Ramos (cell line): Measurements from ENCODE around the gene RBM48.
"Not testable (repeated sequence)": the region's sequence is repeated elsewhere in the genome, so short reads cannot be mapped to it uniquely, and the experiment has no call there.

Experiments used
- in situ Hi-C: fragments of 300-500 bp; cut with MboI; formaldehyde crosslinking; loops from one replicate; pipeline ENCODE4 v1.14.3; 2022; ENCODE audit warnings: low sequenced_read_pairs; ENCODE audit not compliant: unreplicated experiment

RBM48 gene

DNA sequence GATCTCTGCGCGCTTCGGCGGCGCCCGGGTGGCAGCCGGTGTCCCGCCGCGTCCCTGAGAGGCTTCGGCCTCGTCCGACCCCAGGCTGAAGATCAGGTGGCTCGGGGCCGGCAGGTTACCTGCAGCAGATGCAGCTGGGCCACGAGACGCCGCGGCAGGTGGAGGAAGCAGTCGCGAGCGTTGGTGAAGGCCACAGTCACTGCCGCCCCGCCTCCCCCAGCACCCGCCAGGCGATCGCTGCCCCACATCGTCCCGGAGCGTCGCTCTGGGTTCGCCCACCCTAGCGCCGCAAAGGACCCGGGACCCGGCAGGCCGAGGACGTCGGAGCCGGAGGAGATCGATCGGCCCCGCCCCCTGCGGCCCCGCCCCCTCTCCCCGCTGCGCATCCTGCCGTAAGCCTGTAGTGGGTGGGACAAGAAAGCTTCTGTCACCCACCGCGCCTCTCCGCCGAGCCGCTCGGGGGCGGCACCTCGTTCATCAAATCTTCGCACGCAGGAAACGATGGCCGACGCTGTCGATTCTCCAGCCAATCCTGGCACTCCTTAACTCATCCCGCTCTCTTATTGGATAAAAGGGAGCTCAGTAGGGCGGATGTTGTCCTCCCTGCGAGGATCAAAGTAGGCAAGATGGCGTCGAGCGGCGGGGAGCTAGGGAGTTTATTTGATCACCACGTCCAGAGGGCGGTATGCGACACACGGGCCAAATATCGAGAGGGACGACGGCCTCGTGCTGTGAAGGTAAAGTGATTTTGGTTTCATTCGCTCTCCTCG, at the start of gene RBM48, which contains the start of gene PEX1:
TSS of gene RBM48 (plus strand) at position 608 of the 770 bp plus-strand sequence. CDS start at position 627, 19 bp downstream.
TSS of gene PEX1 (minus strand) at position 333 of the 770 bp plus-strand sequence. CDS start at position 248, 85 bp downstream.
- in situ Hi-C loops: no loop called here

DNA sequence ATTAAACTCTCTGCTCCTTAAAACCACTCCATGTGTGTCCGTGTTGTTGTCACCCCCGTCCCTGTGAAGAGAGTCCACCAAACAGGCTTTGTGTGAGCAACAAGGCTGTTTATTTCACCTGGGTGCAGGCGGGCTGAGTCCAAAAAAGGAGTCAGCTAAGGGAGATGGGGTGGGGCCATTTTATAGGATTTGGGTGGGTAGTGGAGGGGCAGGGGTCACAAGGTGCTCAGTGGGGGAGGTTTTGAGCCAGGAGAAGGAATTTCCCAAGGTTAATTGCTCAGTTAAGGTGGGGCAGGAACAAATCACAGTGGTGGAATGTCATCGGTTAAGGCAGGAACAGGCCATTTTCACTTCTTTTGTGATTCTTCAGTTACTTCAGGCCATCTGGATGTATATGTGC, 49.4 kb upstream of the RBM48 start:
- in situ Hi-C loops: not testable (repeated sequence)

DNA sequence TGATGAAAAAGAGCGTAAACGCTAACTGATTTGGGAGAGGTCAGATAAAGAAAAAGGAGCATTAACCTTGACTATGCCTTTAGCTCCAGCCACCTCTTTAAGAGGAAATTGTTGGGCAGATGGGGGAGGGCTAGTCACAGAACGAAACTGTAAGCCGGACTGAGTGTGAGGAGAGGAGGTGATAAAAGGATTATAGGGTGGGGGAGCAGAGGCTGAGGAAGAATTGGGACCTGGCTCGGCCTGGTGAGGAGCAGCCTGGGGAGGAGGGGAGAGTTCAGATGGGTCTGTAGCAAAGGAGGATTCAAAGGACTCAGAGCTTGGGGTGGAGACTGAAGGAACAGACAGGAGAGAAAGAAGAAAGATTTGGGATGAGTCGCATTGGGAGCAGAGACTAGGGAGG, 45.0 kb upstream of the RBM48 start:
- in situ Hi-C loops: not testable (repeated sequence)

DNA sequence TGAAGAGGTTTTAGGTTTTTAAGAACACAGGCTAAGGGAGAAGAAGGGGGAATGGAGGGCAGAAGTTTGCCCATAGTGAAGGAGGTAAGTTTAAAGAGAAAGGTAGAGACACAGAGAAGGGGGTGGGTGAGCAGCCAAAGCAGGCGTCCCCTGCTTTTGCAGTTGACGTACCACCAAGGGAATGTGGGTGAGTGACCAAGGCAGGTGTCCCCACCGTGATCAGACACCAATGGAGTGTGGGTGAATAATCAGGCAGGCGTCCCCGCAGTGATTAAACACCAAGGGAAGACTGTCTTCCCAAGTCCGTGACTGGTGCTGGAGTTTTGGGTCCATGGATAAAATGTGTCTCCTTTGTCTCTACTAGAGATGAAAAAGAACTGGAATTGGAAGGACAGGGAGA, 44.4 kb upstream of the RBM48 start:
- in situ Hi-C loops: not testable (repeated sequence)

DNA sequence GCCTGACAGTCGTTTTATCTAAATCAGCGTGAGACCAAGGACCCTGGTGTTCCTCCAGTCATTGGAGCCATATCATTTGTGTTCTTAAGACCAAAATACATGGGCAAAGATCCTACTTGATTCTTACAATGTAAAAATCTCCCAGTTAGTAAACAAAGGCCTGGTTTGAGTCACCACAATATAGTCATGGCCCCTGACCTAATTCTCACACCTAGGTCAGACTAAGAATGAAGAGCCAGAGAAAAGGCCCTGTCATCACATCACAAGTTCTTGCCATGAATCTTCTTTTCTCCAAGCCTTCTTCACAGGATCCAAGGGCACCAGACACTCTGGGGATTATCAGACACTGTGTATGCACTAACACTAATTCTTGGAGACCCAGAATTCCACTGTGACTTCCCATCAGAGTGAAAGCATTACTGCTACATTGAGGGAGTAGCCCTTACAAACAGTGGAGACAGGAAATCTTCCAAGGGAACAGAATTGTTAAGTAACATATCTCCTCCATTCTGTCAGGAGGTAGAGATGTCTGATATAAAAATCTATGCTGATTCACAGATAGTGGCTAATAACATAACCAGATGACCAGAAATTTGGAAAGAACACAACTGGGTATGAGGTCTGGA, 43.2 kb upstream of the RBM48 start:
- in situ Hi-C loops: no loop called here

DNA sequence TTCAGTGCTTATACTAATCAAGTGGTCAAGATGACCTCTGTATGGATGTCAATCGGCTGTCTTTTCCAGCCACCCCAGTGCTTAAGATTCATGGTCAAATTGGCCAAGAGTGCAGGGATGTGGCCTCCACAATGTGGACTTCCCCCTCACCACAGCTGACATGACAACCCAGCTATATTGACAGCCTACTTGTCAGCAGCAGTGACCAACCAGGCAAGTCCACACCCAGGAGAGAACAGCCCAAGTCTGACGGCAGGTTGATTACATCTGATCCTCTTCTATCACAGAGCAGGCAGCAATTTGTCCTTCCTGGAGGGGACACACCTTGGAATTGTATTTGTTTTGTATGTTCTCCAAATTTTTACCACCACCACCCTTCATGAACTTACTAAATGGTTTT, 42.6 kb upstream of the RBM48 start:
- in situ Hi-C loops: no loop called here

DNA sequence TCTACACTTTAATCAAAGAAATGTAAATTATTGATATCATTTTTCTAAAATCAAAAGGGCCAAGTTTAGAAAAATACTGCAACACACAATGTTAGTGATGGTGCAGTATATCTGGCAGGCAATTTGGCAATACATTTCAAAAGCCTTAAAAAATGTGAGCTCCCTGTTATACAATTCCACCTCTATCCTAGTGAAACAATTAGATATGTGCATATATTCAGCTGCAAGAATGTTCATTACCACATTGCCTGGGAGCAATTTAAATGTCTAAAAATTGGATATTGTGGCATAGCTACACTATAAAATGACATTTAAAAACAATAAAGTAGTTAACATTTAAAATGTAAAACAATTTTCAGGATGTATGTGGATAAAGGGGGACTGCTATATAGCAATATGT, 40.8 kb upstream of the RBM48 start:
- in situ Hi-C loops: no loop called here

DNA sequence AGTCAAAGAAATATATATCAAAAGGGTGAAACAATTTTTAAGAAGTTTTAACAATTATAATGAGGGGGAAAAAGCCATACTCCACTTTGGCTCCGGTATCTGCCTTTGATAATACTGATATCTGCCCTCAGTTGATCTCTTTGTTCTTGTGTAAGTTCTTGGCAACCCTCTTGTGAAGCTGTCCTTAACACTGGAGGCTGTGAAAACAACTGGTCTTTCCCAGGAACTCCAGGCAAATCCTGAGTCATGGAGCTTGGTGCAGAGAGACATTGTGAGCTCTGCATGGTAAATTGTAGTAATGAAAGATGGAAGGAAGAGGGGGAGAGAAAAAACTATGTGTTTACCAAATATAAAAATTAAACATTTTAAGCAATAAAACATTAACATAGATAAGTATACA, 39.0 kb upstream of the RBM48 start:
- in situ Hi-C loops: no loop called here

DNA sequence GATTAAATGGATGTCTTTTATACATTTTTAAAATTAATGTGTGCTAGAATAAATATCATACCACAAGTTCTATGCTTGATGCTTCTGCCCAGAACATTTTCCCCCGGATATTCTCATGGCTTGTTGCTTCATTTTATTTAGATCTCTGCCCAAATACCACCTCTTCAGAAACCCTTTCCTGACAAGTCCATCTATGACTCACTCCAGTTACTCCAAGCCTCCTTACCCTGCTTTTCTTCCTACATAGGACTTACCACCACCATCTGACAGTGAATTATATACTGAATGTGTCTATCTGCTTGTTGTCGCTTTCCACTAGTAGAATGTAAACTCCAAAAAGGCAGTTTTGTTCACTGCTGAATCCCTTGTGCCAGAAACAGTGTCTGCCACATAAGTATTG, 31.7 kb upstream of the RBM48 start:
- in situ Hi-C loops: no loop called here

DNA sequence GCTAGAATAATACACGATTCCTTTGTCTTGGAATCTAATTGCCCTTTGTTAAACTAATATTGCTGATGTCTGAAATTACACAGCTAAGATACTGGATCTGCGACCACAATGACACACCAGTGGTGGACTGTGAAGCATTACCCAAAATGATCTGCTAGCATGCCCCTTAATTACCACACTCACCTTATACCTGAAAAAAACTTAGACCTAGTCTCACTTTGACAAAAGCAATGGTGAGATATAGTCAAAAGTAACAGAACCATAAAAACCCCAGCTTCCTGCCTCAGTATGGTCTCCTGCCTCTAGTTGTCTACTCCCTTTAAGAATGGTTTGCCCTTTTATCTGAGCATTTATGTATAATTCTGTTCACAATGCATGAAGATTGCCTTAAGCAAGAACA, 30.0 kb upstream of the RBM48 start:
- in situ Hi-C loops: no loop called here

DNA sequence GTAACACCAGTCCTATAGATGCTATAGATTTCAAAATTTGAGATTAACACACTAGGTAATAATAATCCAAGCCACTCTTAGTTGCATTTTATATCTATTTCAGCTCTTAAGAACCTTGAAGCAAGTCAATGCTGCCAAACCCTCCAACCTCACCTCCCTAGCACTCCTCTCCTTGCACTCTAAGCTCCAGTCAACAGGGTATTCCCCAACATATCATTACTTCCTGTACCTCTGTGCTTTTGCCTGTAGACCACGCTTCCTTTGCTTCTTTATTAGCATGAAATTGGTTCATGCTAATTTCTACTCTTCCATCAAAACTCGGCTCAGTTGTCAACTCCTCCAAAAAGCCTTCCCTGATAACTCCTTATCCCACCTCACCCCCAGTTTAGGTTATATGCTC, 24.8 kb upstream of the RBM48 start:
- in situ Hi-C loops: no loop called here

DNA sequence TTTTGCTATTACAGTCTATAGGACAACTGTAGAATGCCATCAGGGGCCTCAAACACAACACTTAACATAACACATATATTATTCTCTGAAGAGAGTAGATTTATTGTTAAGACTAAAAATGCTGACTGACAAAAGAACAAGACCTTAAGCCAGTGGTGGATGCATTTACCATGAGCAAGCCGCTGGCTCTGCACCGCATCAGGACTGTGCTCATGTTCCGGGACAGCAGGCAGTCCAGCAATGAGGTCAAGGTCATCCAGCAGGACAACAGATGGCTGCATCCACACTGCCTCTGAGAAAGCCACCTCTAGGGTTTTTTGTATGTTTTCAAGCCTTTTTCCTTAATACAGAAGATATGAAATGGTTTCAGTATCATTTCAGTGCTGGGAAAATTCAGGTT, 24.0 kb upstream of the RBM48 start:
- in situ Hi-C loops: no loop called here

DNA sequence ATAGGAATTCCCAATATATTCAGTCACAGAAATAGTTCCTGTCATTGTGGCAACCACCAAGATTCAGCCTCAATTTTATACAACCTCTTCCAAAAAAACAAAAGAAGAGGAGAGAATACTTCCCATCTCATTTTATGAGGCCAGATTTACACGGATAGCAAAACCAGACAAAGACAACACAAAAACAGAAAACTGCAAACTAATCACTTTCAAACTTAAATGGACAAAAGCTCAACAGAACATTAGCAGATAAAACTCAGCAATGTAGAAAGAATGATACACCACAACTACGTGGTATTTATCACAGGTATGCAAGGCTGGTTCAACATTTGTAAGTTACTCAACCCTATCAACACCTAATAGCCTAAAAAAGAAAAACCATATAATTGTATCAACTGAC, 22.2 kb upstream of the RBM48 start:
- in situ Hi-C loops: no loop called here

DNA sequence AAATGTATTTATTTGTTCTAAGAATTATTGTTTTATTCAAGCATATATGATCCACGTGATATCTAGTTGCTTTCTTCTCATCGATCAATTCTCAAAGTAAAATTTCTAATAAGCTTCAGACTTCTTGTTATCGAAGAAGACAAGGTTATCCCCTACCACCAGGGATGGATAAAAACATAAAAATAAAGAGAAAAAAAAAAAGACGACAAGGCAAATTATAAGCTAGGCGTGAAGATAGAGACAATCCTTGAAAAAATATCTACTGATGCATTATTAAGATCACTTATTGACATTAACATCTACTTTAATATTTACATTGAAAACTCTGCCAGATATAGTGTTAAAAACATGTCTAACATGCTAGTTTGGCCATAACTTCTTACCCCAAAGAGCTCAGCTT, 19.6 kb upstream of the RBM48 start:
- in situ Hi-C loops: no loop called here

DNA sequence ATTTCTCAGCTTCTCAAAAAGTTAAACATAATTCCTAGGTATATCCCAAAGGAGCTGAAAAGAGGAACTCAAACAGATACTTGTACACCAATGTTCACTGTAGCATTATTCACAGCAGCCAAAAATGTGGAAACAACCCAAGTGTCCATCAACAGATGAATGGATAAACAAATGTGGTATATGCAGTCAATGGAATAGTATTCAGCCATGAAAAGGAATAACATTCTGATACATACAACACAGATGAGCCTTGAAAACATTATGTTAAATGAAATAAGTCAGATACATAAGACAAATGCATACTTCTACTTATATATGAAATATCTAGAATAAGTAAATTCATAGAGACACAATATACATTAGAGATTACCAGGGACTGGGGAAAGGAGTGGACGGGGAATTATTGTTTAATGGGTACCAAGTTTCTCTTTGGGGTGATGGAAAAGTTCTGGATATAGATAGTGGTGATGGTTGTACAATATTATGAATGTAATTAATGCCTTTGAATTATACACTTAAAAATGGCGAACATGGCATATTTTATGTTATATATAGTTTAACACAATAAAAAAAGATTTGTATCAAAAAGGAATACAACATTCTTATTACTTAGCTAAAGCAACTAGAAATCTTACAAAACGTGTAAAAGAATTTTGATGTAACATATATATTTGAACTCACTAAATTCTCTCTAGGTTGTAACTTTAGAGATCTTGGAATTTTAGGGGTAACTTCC, 15.3 kb upstream of the RBM48 start:
- in situ Hi-C loops: no loop called here

DNA sequence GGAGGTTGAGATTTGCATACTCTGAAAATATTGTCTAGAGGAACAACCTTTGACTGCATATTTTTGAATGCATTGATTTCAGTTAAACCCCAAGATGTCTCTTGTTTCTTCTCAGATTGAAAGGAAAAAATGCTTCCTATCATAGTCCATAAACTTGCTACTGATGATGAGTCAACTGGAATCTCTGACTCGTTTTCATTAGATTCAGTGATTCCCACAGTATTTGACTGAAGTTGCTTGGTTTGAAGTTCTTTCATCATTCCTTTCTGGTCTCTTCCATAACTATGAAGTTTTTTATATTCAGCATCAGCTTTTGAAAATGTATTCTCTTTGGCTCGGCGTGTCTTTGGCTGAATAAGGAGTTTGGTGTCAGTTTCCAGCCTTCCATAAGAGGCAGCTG, 11.0 kb upstream of the RBM48 start:
- in situ Hi-C loops: no loop called here

DNA sequence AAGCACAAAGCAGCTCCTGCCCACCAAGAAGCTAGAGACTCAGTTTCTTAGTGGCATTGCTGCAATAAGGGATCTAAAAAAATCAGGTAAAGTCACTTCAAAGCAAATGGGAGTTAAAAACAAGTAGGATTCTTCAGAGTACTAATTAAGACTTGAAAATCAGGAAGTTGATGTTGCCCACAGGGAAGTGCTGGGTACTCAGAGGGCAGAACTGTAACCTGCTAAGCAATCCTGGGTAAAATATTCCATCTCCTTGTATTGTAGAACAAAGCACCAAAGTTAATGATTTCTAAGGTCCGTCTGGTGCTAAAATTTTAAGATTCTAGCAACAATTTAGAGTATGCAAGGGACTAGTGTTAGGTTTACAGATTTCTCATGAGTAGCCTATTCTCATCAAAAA, 8.6 kb upstream of the RBM48 start:
- in situ Hi-C loops: no loop called here

DNA sequence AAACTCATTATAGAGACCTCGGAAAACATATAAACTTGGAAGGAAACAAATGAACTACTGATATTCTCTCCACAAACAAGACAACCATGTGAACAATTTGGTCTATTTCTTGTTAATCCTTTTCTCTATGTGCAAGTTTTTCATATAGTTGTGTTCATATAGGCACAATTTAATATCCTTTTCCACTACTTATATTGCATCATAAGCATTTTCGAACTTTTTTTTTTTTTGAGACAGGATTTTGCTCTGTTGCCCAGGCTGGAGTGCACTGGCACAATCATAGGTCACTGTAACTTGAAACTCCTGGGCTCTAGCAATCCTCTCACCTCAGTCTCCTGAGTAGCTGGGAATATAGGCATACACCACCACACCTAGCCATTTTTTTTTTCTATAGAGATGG, 5.5 kb upstream of the RBM48 start:
- in situ Hi-C loops: no loop called here

DNA sequence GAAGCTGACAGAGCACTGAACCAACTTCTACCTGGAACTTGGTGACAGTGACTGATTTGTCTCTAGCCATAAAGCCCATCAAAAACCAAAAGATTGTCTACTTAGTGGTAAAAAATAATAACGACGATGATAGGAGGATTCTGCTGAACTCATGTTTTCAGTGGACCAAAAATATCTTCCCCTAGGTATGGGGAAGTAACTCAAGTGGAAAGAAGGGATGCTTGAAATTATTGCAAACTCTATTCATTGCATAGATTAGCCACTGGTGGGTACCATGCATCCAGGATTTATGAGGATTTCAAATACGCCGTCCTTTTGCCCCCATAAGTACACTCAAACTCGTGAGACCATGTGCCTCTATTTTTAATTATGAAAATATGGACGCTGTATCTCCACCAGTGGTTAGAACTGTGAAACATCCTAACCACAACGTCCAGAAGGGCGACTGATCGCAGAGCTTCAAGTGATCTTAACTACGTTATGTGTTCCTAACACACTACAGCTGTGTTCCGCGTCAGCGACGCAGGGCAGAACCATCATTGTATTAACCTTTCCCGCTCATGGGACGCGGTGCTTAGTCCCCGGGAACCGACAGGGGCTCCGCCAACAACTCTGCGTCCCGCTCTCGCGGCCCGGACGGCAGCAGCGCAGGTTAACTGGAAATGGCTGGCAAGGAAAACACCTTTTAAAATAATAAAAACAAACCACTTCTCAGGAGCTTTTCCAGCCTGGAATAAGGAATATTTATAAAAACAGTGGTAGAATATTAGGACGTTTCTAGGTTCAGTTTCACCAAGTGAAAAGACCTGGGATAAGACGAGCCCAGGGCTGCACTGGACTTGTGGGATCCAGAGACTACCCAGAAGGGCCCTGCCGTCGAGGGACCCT, 1.1 kb upstream of the RBM48 start:
- in situ Hi-C loops: no loop called here

DNA sequence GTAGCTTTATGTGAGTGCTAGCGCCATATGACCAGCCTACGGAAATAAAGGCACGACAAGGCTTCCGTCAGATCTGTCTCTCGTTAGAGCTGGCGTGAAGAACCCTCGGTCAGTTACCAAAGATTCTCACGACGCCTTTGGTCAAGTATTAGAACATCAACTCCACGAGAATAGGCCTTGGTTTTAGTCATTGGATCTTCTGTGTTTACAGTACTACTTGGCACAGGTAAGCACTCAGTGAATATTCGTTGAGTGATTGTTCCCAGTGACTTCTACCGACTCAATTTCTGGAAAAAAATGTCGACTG, 316 bp downstream of the RBM48 start:
- in situ Hi-C loops: no loop called here

DNA sequence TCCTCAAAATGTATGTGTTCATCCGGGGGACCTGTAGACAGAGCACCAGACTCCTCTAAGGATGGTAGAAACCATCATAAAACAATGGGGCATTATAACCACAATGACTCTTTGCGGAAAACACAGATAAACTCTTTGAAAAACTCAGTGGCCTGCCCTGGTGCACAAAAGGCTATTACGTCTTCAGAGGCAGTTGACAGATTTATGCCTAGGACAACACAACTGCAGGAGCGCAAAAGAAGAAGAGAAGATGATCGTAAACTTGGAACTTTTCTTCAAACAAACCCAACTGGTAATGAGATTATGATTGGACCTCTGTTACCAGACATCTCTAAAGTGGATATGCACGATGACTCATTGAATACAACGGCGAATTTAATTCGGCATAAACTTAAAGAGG, 6.0 kb downstream of the RBM48 start:
- in situ Hi-C loops: no loop called here
